ENCODE results near the gene CYP27B1.

DNA sequence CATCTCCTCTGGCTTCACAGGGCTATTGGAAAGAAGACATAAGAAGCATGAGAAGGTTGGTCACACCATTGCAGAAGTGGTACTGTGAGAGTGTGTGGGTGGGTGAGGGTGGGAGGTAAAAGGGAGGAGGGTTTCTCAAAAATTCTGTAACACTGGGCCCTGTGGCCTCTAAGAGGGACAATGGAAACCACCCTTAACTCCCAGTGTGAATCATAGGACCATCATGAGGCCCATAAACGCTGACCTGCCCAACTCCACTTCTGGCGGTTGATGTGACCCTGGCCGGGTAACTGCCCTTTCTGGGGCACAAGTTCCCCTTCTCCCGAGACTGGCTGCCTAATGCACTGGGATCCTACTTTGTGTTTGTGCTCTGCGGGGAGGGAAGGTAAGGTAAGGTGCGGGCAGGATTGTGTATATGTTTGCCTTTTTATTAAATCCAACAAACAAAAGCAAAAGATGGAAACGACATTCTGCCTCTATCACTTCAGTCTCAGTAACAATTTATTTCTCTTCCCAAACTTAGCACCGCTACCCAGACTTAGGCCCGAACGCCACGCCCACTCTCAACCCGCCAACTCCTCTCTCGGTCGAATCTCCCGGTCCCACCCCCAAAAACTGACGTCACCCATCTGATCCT, 4.5 kb upstream of the CYP27B1 start:
- TF ChIP-seq, protein P1, sequence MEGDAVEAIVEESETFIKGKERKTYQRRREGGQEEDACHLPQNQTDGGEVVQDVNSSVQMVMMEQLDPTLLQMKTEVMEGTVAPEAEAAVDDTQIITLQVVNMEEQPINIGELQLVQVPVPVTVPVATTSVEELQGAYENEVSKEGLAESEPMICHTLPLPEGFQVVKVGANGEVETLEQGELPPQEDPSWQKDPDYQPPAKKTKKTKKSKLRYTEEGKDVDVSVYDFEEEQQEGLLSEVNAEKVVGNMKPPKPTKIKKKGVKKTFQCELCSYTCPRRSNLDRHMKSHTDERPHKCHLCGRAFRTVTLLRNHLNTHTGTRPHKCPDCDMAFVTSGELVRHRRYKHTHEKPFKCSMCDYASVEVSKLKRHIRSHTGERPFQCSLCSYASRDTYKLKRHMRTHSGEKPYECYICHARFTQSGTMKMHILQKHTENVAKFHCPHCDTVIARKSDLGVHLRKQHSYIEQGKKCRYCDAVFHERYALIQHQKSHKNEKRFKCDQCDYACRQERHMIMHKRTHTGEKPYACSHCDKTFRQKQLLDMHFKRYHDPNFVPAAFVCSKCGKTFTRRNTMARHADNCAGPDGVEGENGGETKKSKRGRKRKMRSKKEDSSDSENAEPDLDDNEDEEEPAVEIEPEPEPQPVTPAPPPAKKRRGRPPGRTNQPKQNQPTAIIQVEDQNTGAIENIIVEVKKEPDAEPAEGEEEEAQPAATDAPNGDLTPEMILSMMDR (IDR thresholded peaks at IDR 0.05; ENCODE audit: low read length): no peak
- TF ChIP-seq EZH2 (optimal IDR thresholded peaks at IDR 0.05; ENCODE audit: low read depth, low read length) (no peak), EZH2phosphoT487 (IDR thresholded peaks at IDR 0.05; ENCODE audit: low read length) (no peak)
